HCT116 (cell line): Measurements from ENCODE around the gene C10orf53. TPM values are rescaled to one million over a fixed set of nuclear protein-coding genes. Genes with fewer than 3 reads are reported as not detected.

Experiments
- ATAC-seq: fragments of 200-7000 bp; cut with Tn5 transposase; 2 replicates; pipeline ENCODE4 v1.9.1; 2020; ENCODE audit warnings: mild to moderate bottlenecking, moderate library complexity
- BruUV-seq: library from RNA; stranded (reverse); fragments of 400-500 nt; replicated peaks from 2 replicates; lab custom pipeline; 2021; lab: Mats Ljungman, UMichigan
- CTCF ChIA-PET: fragments of 300-600 bp; sonication (Branson Sonifier 250); formaldehyde crosslinking; loops from one replicate; lab custom pipeline; 2021; ENCODE audit warnings: antibody characterized with exemption; lab: Charles Lee
- POLR2A ChIA-PET: fragments of 300-600, 350-600 bp; sonication (Branson Sonifier 250); formaldehyde crosslinking; loops from one replicate; lab custom pipeline; 2021; ENCODE audit warnings: antibody characterized with exemption; lab: Charles Lee
- RAD21 ChIA-PET, 2 experiments: fragments of 300-600 bp; sonication (Branson Sonifier 250); formaldehyde crosslinking; loops; one replicate each; lab custom pipeline; 2023; ENCODE audit warnings: low total read pairs in 2 of 2; ENCODE audit not compliant: uncharacterized antibody in 2 of 2, unreplicated experiment in 2 of 2, low non-redundant PET in 1 of 2; lab: Charles Lee
- DNase-seq: peaks from one replicate; pipeline ENCODE4 v3.0.0-alpha.2; 2010; ENCODE audit warnings: low read depth, low spot score
- H2AFZ ChIP-seq: fragments of 200-600 bp; shearing (Covaris generic), sonication (generic); 2 replicates; pipeline ENCODE4 v1.6.1; 2017; ENCODE audit warnings: low read depth, mixed run types, mixed read lengths, antibody characterized with exemption, low read length; ENCODE audit not compliant: poor library complexity, severe bottlenecking
- H3K27ac ChIP-seq: 2 replicates; pipeline ENCODE4 v1.5.1; 2012; ENCODE audit warnings: low read depth, low read length
- H3K27me3 ChIP-seq: fragments of 200-600 bp; sonication (generic); 2 replicates; pipeline ENCODE4 v1.6.1; 2016; ENCODE audit warnings: mixed run types, low read length, mixed read lengths; ENCODE audit not compliant: insufficient read depth
- H3K36me3 ChIP-seq, 2 experiments: fragments of 200-500 bp in 1 of 2; fragments of 200-600 bp in 1 of 2; sonication (Bioruptor generic) in 1 of 2; sonication (generic) in 1 of 2; 2 replicates each; pipeline versions ENCODE4 v1.5.1 to v1.6.1; 2014 to 2016; ENCODE audit warnings: low read length in 2 of 2, inconsistent platforms in 1 of 2, mixed read lengths in 1 of 2, mixed run types in 1 of 2; ENCODE audit not compliant: insufficient read depth in 2 of 2, control insufficient read depth in 1 of 2
- H3K4me1 ChIP-seq, 2 experiments: fragments of 200-600 bp in 1 of 2; sonication (generic) in 1 of 2; 2 replicates each; pipeline versions ENCODE4 v1.5.1 to v1.6.1; 2012 to 2017; ENCODE audit warnings: low read length in 2 of 2, inconsistent platforms in 1 of 2, mild to moderate bottlenecking in 1 of 2, mixed read lengths in 1 of 2, mixed run types in 1 of 2, moderate library complexity in 1 of 2; ENCODE audit not compliant: insufficient read depth in 2 of 2, control insufficient read depth in 1 of 2
- H3K4me2 ChIP-seq: fragments of 200-600 bp; sonication (generic); 2 replicates; pipeline ENCODE4 v1.6.1; 2017; ENCODE audit warnings: mixed run types, low read length, mixed read lengths
- H3K4me3 ChIP-seq, 2 experiments: fragments of 200-600 bp in 1 of 2; sonication (generic) in 1 of 2; replicated peaks in 1 of 2; 2 replicates each; pipeline ENCODE4 v1.5.1; 2011 to 2016; ENCODE audit warnings: low read length in 2 of 2, control low read depth in 1 of 2, low read depth in 1 of 2, mild to moderate bottlenecking in 1 of 2, mixed read lengths in 1 of 2, mixed run types in 1 of 2
- H3K79me2 ChIP-seq: fragments of 200-600 bp; sonication (generic); 2 replicates; pipeline ENCODE4 v1.6.1; 2017; ENCODE audit warnings: mild to moderate bottlenecking, mixed run types, low read length, moderate library complexity, mixed read lengths; ENCODE audit not compliant: insufficient read depth
- H3K9ac ChIP-seq: fragments of 200-600 bp; sonication (generic); 2 replicates; pipeline ENCODE4 v1.6.1; 2016; ENCODE audit warnings: low read length, mixed read lengths
- H3K9me2 ChIP-seq: fragments of 200-600 bp; sonication (generic), shearing (Covaris generic); 2 replicates; pipeline ENCODE4 v1.6.1; 2017; ENCODE audit warnings: mixed run types, mild to moderate bottlenecking, moderate library complexity; ENCODE audit not compliant: insufficient read depth
- H3K9me3 ChIP-seq, 2 experiments: fragments of 200-500 bp in 1 of 2; fragments of 200-600 bp in 1 of 2; sonication (Bioruptor generic) in 1 of 2; sonication (generic) in 1 of 2; 2 replicates each; pipeline ENCODE4 v1.6.1; 2014 to 2017; ENCODE audit warnings: low read length in 2 of 2, mixed read lengths in 2 of 2, inconsistent platforms in 1 of 2, low read depth in 1 of 2, mild to moderate bottlenecking in 1 of 2, mixed run types in 1 of 2, moderate library complexity in 1 of 2; ENCODE audit not compliant: control insufficient read depth in 1 of 2, insufficient read depth in 1 of 2
- H4K20me1 ChIP-seq: fragments of 200-600 bp; sonication (generic), shearing (Covaris generic); 2 replicates; pipeline ENCODE4 v1.6.1; 2017; ENCODE audit warnings: mixed run types, mild to moderate bottlenecking, moderate library complexity; ENCODE audit not compliant: insufficient read depth
- ATF3 ChIP-seq: IDR thresholded peaks from 2 replicates; pipeline ENCODE4 v1.6.1; 2012
- CEBPB ChIP-seq: IDR thresholded peaks from 2 replicates; pipeline ENCODE4 v1.6.1; 2012; ENCODE audit warnings: low read depth
- CTCF ChIP-seq, 3 experiments: fragments of 200-600 bp in 1 of 3; sonication (generic) in 1 of 3; IDR thresholded peaks in 2 of 3; conservative IDR thresholded peaks in 1 of 3; 2 replicates each; pipeline ENCODE4 v1.5.1; 2012 to 2017; ENCODE audit warnings: low read depth in 2 of 3, low read length in 2 of 3, antibody characterized with exemption in 1 of 3, borderline replicate concordance in 1 of 3, control low read depth in 1 of 3, mild to moderate bottlenecking in 1 of 3, mixed read lengths in 1 of 3, mixed run types in 1 of 3, moderate library complexity in 1 of 3; ENCODE audit not compliant: insufficient read depth in 1 of 3
- EZH2phosphoT487 ChIP-seq: fragments of 200-600 bp; IDR thresholded peaks from 2 replicates; pipeline ENCODE4 v1.6.1; 2018; ENCODE audit warnings: antibody characterized with exemption, borderline replicate concordance
- MAX ChIP-seq: IDR thresholded peaks from 2 replicates; pipeline ENCODE4 v1.6.1; 2012
- POLR2AphosphoS5 ChIP-seq: IDR thresholded peaks from 2 replicates; pipeline ENCODE4 v1.6.1; 2011; ENCODE audit warnings: mild to moderate bottlenecking, low read depth, low read length, moderate library complexity
- RAD21 ChIP-seq: IDR thresholded peaks from 2 replicates; pipeline ENCODE4 v1.6.1; 2012; ENCODE audit warnings: low read depth, mild to moderate bottlenecking
- SP1 ChIP-seq: IDR thresholded peaks from 2 replicates; pipeline ENCODE4 v1.6.1; 2012; ENCODE audit warnings: low read depth
- SRF ChIP-seq: IDR thresholded peaks from 2 replicates; pipeline ENCODE4 v1.6.1; 2012; ENCODE audit warnings: low read depth
- ZBTB33 ChIP-seq: IDR thresholded peaks from 2 replicates; pipeline ENCODE4 v1.6.1; 2011; ENCODE audit warnings: mild to moderate bottlenecking, low read length, moderate library complexity; ENCODE audit not compliant: insufficient replicate concordance; ENCODE audit errors: extremely low read depth
- ZFX ChIP-seq: fragments of 450-650 bp; IDR thresholded peaks from 2 replicates; pipeline ENCODE4 v1.6.1; 2017
- intact Hi-C: fragments of 100-400 bp; cut with micrococcal nuclease; formaldehyde crosslinking; loops from 2 replicates; pipeline ENCODE4 v1.10.0; 2022
- total RNA-seq: library from RNA; stranded (reverse); gene quantifications from one replicate; pipeline ENCODE4 v1.2.1, GENCODE V29; 2021; ENCODE audit not compliant: unreplicated experiment

Gene C10orf53
- total RNA-seq, 1 experiment from 2014 or later = not detected

GRCh38 chr10:49738616-49739360 lies 59.3 kb downstream of the C10orf53 start:
- peaks cover 0 to 7% of the 10 kb centered on the region in 2 experiments; a peak in 3 of 4 replicates for H3K4me1 ChIP-seq
- H3K36me3 ChIP-seq = no peaks in the 10 kb centered on the region; a peak in 1 of 4 replicates
- no peak for TF ChIP-seq EZH2phosphoT487
- no peak for TF ChIP-seq POLR2AphosphoS5
- TF ChIP-seq CEBPB = no peak
- no peak for TF ChIP-seq SRF
- TF ChIP-seq CTCF (IDR thresholded peaks at IDR 0.05 in 2 of 3, conservative IDR thresholded peaks at IDR 0.05 in 1 of 3; ENCODE audit: borderline replicate concordance in 1 of 3, insufficient read depth in 1 of 3, low read depth in 2 of 3, low read length in 2 of 3) = no peak
- TF ChIP-seq SP1 = no peak
- TF ChIP-seq ZFX = no peak
- TF ChIP-seq ATF3 = no peak
- no peak for TF ChIP-seq RAD21
- TF ChIP-seq ZBTB33 = no peak
- TF ChIP-seq MAX = no peak
- DNase-seq = no peak
- H3K79me2 ChIP-seq = no peaks in the 10 kb centered on the region
- no peak overlapping the region for H3K27ac ChIP-seq
- no peak for ATAC-seq
- intact Hi-C loops = no loop called here
- CTCF ChIA-PET = no interaction called here
- H2AFZ ChIP-seq = no peak overlapping the region
- H3K4me3 ChIP-seq = no peak overlapping the region
- no peak overlapping the region for H3K9ac ChIP-seq
- H3K4me2 ChIP-seq = no peak overlapping the region
- H3K9me3 ChIP-seq = no peaks in the 10 kb centered on the region
- H3K9me2 ChIP-seq = no peaks in the 10 kb centered on the region
- no peaks in the 10 kb centered on the region for H3K27me3 ChIP-seq
- RAD21 ChIA-PET = no interaction called here
- H4K20me1 ChIP-seq = no peaks in the 10 kb centered on the region
- no TSS peak for BruUV-seq
- POLR2A ChIA-PET = no interaction called here
